A549 (cell line): ENCODE results near the gene POLR2J.

Experiments
- CEBPB ChIP-seq, 2 experiments: fragments of >200 bp in 1 of 2; sonication (Bioruptor Twin) in 1 of 2; formaldehyde crosslinking in 1 of 2; IDR thresholded peaks; 2 replicates each; pipeline ENCODE4 v1.6.1; 2012 to 2016
- CHD2 ChIP-seq: fragments of 150-350 bp; IDR thresholded peaks from 2 replicates; pipeline ENCODE4 v1.6.1; 2014; ENCODE audit warnings: low read length; ENCODE audit not compliant: partially characterized antibody
- CHD4 ChIP-seq: fragments of 200-600 bp; sonication (generic); IDR thresholded peaks from 2 replicates; pipeline ENCODE4 v1.6.1; 2016; ENCODE audit warnings: antibody characterized with exemption, mild to moderate bottlenecking, borderline replicate concordance
- CTCF ChIP-seq: fragments of >200 bp; sonication (Bioruptor Twin); formaldehyde crosslinking; IDR thresholded peaks from 3 replicates; pipeline ENCODE4 v1.5.1; 2016
- KDM1A ChIP-seq: fragments of 200-600 bp; sonication (generic); IDR thresholded peaks from 2 replicates; pipeline ENCODE4 v1.6.1; 2016; ENCODE audit warnings: low read depth, mild to moderate bottlenecking
- PHF8 ChIP-seq: fragments of 200-600 bp; sonication (generic); IDR thresholded peaks from 2 replicates; pipeline ENCODE4 v1.6.1; 2016; ENCODE audit warnings: low read depth, mild to moderate bottlenecking, antibody characterized with exemption, moderate library complexity, borderline replicate concordance
- POLR2A ChIP-seq: IDR thresholded peaks from 2 replicates; pipeline ENCODE4 v1.6.1; 2012; ENCODE audit warnings: mild to moderate bottlenecking, low read length
- POLR2AphosphoS2 ChIP-seq: conservative IDR thresholded peaks from 2 replicates; pipeline ENCODE4 v1.6.1; 2012; ENCODE audit warnings: low read length, improper control_type of control experiment, inconsistent platforms
- RAD21 ChIP-seq, 2 experiments: fragments of >200 bp in 1 of 2; sonication (Bioruptor Twin) in 1 of 2; formaldehyde crosslinking in 1 of 2; IDR thresholded peaks in 1 of 2; conservative IDR thresholded peaks in 1 of 2; 2 replicates in 1 of 2; 3 replicates in 1 of 2; pipeline ENCODE4 v1.6.1; 2012 to 2018; ENCODE audit warnings: inconsistent platforms in 1 of 2
- RARB ChIP-seq: fragments of 250-450 bp; sonication (Bioruptor Pico); IDR thresholded peaks from 2 replicates; pipeline ENCODE4 v1.8.0; 2021; ENCODE audit warnings: mild to moderate bottlenecking, moderate library complexity
- RCOR1 ChIP-seq: fragments of 150-350 bp; IDR thresholded peaks from 2 replicates; pipeline ENCODE4 v1.6.1; 2014; ENCODE audit warnings: antibody characterized with exemption, low read length, low read depth
- ZNF302 ChIP-seq: fragments of 250-450 bp; sonication (Bioruptor Pico); IDR thresholded peaks from 2 replicates; pipeline ENCODE4 v1.9.0; 2021; ENCODE audit warnings: inconsistent platforms, mild to moderate bottlenecking, moderate library complexity

- TF ChIP-seq CTCF (no peak), RARB (CRISPR knock-in tag) (no peak), POLR2A (no peak), PHF8 (no peak), CHD4 (no peak), POLR2AphosphoS2 (no peak), CEBPB (IDR thresholded peaks at IDR 0.05) (no peak), KDM1A (no peak), ZNF302 (CRISPR knock-in tag) (no peak), CHD2 (no peak), RCOR1 (no peak), RAD21 (conservative IDR thresholded peaks at IDR 0.05 in 1 of 2, IDR thresholded peaks at IDR 0.05 in 1 of 2) (no peak)
Observed at GRCh38 chr7:102468478-102469350, 10.0 kb downstream of the POLR2J start.
